Fibroblast of skin of abdomen (primary cell): Measurements from ENCODE around the gene BSG.

Experiments used
- DNase-seq: peaks from one replicate; pipeline ENCODE4 v3.0.0-alpha.2; 2013

BSG gene

GRCh38 chr19:540867-541637 is 31.3 kb upstream of the BSG start:
- DNase-seq = no peak

GRCh38 chr19:541699-542098 is 30.7 kb upstream of the BSG start:
- DNase-seq = no peak

GRCh38 chr19:542173-542866 is 30.1 kb upstream of the BSG start:
- DNase-seq = no peak

GRCh38 chr19:543910-544608 is 28.3 kb upstream of the BSG start, which contains the start of gene GZMM:
Gene GZMM (plus strand): TSS chr19:544053. CDS start chr19:544072, 19 bp downstream.
- DNase-seq = no peak

- no peak for DNase-seq
Measured at GRCh38 chr19:547117-547516, 25.3 kb upstream of the BSG start.

GRCh38 chr19:547836-548720 is 24.3 kb upstream of the BSG start:
- DNase-seq = no peak

GRCh38 chr19:548886-549830 is 23.2 kb upstream of the BSG start:
- DNase-seq = no peak

GRCh38 chr19:554817-555216 is 17.6 kb upstream of the BSG start:
- DNase-seq = no peak

GRCh38 chr19:555474-555808 is 17.0 kb upstream of the BSG start:
- DNase-seq = no peak

- no peak for DNase-seq
Measured at GRCh38 chr19:556611-557382, 15.6 kb upstream of the BSG start.

- DNase-seq = no peak
Measured at GRCh38 chr19:558770-559439, 13.5 kb upstream of the BSG start.

- no peak for DNase-seq
Measured at GRCh38 chr19:560121-560520, 12.3 kb upstream of the BSG start.

GRCh38 chr19:566403-566802 is 6.0 kb upstream of the BSG start:
- DNase-seq = peak; percentile 76

- DNase-seq = no peak
Measured at GRCh38 chr19:566844-567243, 5.6 kb upstream of the BSG start.

- DNase-seq = no peak
Measured at GRCh38 chr19:567296-567900, 5.0 kb upstream of the BSG start.

- no peak for DNase-seq
Measured at GRCh38 chr19:570251-570686, 2.1 kb upstream of the BSG start.

- no peak for DNase-seq
Measured at GRCh38 chr19:570937-571565, 1.3 kb upstream of the BSG start.

- DNase-seq = no peak
Measured at GRCh38 chr19:571566-571974, 826 bp upstream of the BSG start.
